GM19043 (cell line): ENCODE results near the gene AKT3.

ENCODE experiments used
- ATAC-seq: cut with Tn5 transposase; IDR thresholded peaks from one replicate; pipeline ENCODE4 v1.9.1; 2021; ENCODE audit warnings: low read depth; ENCODE audit not compliant: unreplicated experiment

The AKT3 gene

DNA sequence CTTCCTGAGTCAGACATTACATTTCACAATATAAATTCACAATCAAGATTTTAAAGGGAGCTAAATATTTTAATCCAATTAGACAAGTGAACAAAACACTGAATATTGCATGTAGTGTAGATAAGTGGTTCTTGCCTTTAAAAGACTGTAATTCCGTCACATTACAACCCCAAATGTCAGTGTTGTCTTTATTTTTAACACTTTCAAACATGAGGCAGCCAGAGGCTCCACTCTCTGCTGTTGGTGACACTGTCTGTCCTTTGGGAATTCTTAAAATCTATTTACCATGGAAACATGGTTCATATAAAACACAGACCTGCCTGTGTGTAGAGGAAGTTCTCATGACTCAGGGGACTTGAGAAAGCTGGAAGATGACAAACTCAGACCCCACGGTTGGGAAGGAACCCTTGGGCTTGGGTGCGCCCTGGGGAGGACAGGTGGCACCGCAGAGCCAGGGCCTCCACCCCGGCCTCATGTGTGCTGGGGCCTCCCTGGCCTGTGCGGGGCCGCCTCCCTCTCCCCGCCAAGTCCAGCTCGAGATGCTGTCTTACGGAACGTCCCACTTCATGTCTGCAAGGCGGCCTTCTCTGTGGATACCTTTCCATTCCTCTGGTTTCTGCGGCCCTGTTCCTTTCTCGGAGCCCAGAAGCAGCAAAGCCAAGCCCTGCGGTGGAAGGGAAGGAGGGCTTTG is 355.2 kb downstream of the AKT3 start:
- no peak for ATAC-seq

DNA sequence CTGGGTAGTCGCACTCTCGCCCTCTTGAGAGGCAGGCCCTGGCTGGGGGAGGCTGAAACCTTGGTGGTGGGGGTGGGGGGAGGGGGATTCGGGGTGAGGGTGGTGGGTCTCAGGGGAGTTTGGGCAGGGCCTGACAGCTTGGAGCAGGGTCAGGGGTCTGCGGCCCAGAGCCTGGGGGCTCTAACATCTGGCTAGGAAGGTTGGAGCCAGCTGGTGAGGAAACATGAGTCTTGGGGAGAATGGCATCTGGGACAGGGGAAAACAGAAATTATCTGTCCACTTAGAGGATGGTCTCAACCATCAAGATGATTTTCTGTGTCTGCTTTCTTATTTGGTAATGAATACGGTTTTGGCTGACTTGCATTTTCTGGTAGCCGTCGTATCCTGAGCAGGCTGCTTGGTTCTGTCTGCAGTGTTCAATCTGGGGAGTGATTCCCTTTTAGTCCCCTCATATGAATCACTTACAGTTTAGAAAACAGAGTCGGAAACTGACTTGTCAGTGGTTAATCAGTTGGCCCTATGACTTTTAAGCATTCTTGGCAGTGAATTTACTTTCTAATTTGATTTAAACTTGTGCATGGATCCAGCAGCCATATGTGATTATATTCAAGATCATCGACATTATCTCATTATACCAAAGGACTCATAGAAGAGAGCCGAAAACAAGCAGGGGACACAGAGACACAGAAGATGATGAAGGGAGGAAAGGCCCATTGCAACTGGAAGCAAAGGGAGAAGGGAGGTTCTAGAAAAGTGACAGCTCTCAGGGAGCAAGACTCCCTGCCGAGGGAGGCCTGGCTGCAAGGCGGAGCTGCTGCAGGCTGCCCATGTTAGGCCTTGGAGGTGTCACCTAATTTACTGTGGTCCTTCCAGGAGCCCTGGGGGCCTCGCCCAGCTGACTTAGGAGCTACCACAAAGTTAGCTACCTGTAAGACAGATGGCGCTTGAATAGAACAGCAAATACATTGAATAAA is 356.6 kb downstream of the AKT3 start:
- no peak for ATAC-seq

DNA sequence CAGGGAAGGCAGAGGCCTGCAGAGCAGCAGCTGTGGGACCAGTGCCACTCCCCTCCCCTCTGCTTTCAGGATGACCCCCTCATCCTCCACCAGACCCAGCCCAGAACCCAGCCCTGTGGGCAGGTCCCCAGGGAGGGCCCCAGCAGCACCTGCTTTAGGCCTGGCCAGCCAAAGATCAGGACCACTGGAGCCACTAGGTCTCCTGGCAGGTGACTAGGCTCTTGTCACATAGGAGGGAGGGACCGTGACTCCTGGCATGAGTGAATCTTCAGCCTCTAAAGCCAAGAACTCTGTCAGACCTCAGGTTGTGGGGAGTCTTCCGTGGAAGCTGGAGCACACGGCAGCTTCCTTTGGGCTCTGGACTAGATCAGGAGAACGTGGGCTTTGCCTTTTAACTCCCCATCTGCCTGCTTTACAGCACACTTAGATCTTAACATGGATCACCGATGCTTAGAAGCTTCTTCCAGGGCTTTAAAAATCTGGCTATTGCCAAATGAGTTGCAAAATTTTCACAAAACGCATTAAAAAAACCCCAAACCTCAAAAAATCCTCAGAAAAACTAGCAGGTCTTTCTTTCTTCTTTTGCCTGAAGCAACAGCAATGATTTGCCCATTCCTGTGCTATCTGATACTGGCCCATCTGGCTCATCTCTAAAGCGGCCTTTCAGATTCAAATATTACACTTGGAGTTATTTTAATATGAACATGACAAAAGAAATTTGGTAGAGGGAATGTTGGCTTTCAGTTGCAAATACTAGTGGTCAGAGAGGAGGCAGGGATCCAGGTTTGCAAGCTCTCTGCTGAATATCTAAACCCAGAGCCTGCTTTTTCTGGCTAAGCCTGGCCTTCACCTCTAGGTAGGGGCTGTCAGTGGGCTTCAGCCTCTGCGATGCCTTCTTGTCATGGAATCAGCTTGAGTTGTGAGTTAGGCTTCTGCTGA is 359.0 kb downstream of the AKT3 start:
- no peak for ATAC-seq

DNA sequence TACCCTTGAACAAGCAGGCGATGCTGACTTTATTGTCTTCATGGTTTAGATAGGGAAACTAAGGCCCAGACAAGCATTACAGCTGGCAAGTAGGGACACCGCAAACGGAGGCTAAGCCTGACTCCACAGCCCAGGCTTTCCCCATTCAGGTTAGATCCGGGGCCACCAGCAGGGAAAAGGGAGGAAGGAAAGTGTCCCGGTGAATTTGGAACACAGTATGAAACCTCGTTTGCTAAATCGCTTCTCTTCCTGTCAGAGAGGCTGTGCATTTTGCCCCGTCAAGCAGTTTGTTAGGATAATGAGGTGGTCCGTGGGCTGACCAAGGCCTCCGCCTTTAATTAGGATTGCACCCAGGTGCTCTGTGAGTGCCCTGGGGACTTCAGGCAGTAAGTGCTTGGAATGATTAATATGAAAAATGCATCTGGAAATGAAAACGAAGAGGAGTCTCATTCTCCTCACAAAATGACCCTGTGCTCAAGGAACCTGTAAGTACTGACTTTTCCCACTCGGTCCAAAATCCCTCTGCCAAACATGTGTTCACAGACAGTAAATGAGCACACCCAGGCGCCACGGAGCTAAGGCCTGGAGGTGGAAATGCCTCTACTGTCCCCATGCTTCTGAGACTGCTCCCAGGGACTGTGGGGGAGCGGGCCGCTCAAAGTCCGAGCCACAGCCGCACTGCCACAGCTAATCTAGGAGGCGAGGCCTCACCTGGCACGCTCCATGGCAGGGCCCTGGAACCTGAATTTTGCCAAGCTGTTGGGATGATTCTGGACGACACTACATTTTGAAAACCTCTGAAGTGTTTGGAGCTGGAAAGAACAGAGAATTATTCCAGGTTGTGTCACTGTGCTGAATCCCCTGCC is 360.1 kb downstream of the AKT3 start:
- no peak for ATAC-seq

DNA sequence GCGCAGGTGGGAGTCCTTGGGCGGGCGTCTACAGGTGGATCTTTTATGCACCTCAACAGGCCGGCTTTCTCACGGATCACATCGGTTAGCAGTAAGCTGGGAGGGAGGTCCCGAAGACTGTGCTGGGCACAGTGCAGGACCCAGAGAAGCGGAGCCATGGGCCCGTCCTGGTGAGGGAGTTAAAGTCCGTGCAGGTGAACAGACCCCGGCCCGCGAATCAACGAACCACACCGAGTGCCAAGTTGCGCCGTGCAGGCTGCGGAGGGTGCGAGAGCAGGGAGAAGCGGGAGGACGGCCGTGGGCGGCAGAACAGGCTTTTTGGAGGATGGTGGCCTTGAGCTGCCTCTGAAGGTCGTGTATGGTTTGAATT is 360.9 kb downstream of the AKT3 start:
- no peak for ATAC-seq

DNA sequence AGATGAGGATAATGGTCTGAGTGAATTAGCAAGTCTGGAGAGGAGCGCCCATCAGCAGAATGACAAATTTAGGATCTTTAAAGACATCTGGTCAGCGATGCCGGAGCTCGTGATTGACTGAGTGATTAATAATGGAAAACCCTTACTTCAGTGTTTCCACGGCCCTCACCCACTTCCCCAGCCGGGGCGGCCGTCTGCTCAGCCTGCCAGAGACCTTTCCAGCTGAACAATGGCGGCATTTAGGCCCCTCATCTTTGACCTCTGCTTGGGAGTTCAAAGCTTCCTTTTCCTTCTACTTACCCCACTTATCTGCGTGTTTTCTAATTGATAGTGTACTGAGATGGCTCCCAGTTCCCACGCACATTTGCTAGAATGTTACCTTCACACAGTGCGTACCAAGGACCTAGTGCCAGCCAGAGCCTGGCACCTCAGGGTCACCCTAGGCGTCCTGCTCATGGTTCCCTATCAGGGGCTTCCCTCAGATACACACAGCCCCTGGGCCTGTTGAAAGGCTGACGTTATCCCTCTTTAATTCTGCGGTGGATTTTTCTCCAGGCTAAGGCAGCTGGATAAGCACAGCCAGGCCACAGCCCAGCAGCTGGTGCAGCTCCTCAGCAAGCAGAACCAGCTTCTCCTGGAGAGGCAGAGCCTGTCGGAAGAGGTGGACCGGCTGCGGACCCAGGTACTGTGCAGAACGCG is 361.4 kb downstream of the AKT3 start:
- no peak for ATAC-seq

DNA sequence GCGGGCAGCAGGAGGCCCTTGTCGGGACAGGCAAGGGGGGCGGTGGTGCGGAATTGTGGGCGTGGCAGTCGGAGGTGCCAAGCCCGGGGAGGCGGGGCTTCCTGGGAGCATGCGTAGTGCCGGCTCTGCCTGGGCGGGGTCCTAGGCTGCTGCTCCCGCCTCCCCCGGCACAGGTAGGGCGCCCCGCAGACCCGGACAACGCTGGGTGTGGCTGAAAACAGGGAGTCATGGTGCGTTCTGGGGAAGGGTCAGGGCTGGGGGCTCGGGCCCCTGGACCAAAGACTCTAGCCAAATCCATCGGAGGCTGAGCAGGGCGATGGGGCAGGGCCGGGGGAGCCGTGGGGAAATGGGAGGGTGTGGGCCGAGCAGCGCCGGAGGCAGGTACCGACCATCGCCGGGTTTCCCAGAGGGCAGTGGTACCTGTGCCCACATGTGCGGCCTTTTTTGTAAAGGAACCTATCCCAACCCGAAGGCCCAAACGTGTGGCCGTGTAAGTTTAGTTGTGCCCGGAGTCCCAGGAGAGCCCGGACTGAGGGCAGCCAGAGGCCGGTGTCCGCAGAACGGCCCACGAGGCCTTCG is 362.3 kb downstream of the AKT3 start:
- ATAC-seq: no peak

DNA sequence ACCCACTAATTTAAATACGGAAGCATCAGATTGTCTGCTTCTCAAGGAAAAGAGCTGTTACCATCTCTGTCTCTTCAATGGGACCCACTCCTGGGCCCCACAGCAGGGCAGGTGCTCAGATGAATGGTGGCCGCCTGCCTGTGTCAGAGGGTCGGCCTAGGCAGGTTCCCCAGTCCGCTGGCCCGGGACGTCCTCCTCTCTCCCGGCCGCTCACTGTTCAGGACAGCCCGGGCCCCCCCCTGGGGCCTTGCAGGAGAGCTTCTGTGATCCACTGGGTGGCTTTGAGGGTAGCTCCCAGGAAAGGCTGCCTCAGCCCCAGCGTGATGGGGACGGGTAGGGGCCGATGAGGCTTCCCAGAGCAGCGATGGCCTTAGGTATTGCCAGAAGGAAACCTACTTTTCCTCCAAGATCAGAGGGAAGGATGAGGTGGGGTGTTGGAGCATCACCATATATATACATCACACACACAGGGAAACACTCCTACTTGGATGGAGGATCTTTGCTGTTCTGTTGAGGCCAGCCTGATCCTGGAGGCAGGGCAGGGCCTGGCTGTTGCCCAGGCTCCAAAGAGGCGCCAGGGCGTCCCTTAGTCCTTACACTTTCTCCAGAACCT is 362.9 kb downstream of the AKT3 start:
- ATAC-seq: no peak

DNA sequence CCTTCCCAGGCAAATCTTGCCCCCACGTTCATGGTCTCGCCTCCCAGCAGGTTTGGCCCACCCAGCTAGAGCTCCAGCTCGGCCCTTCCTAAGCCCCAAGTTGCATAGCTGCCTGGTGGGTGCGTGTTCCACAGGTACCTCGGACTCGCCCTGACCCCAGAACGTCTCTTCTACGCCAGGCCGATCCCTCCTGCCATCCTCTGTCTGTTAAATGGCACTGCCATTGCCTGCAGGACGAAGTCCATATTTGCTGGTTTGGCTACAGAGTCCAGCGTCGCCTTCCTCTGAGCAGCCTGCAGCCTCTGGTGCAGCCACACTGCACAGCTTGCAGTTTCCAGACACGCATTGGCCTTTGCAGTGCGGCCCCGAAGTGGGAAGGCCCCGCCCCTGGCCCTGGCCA is 366.1 kb downstream of the AKT3 start:
- ATAC-seq: no peak

DNA sequence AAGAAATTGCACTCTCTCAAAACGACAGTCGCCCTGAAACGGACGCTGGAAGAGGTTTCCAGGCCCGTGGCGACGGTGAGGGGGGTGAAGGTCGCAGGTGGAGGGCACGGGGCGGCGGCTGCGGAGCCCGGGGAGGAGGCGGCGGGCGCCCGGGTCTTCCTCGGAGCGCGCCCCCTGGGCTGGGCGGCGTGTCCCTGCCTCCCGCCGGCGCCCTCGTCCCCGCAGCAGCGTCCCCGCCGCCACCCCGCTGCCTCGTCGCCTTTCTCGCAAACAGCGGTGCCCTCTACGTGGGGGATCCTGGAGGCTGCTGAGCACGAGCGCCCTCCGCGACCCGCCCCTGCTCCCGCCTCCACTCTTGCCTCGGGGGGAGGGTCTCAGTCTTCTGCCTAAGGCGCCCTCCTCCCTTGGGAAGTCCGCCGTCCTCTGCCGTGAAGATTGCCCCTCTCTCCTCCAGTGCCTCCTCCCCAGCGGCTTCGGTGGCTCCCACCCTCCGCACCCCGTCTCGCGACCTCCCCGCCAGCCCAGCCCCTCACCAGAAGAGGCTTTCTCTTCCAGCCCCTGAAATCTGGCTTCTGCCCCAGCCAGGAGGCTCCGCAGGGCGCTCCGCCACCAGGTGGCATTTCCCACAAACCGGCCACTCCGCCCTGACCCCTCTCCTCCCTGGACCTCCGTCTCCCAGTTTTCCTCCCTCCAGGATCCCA is 366.8 kb downstream of the AKT3 start:
- ATAC-seq: peak; percentile 43

DNA sequence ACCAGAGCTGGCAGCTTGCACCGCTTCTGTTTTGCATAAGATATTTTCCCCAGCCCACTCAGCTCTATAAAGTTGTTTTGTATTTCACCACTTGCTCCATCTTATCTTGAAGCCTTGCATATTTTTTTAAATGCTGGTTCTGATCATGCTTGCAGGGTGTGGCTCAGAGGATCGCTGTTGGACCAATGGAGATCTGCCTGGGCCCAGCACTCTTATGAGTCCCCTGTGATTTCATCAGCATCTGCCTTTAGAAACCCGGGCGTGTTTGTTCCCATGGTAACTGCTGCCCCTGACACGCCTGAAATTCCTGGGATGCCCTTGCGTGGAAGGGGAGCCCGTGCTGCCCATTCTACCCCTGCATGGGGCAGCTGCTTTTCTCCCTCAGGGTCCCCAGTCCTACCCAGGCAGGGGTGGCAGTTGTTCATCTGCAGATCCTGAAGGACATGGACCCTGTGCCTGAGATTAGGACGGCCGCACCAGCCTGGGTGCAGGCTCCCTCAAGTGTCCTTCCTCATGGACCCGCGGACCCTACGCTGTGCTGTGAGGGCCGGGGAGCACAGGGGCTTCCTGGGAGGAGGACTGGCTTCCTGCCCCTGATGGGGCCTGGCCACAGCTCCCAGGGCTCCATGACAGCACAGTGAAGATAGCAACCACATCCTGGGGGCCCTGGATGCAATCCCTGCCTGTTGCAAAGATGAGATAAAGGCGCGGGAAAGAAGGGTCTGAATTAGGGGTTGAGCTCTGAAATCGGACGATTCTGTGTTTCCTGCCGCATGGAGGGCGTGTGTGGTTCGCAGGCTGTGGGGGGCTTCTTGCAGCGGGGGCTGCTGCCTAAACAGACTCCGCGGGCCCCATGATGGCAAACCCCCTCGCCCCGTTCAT is 367.7 kb downstream of the AKT3 start:
- ATAC-seq: peak; percentile 34

DNA sequence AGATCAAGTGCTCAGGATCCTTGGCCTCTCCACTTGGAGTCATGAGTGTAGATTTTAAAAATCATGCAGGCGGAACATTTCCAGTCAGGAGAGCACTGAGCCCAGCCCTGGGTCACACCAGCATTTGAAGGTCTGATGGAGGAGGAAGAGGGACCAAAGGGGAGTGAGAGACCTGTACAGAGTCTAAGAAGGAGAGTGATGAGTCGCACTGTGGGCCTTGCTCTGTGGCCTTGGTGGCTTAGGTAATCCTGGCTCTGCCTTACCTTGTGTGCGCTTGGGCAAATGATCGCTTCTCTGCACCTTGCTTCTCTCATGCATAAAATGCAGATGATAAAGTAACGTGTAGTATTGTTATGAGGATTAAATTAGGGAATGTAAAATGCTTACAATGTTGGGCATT is 368.9 kb downstream of the AKT3 start:
- ATAC-seq: no peak

DNA sequence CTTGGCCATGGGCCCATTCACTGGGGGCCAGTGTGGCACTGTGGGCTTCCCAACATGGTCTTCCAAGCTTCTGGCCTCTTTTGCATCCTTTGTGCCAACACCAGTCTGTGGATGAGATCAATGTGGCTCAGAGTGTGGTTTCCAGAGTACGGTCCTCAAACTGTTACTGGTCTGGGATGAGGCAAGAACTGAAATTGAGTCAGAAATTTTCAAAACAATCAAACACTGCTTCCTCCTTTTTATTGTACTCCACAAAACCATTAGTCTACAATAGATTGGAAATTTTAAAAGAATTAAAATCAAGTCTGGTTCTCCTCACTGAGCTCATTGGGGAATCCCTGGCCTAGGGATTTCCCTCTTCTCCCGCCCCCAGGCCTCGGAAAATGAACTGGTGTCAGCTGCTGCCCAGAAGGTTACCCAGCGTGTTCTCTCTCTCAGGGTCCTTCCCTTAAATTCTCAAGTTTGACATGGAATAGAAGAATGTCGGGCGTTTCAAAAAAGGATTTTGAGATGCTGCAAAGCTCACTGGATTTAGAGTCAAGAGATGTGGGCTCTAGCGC is 372.2 kb downstream of the AKT3 start:
- ATAC-seq: no peak

DNA sequence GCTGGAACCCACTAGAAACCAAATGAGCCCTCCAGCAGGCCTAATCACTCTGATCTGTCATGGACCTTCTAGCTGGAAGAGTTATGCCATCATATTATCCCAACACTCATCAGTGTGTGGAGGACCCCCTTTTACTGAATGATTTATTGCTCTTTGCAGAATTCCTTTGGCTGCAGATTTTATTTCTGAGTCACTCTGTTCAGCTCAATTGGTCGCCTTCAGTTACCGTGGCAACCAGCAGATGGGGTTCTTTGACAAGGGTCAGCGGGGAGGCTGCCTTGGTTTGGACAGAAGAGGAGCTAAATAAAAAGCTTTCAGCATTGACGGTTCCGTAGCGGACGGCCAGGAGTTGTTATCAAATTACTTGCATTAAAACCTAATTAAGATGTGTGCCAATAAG is 374.1 kb downstream of the AKT3 start:
- ATAC-seq: no peak

DNA sequence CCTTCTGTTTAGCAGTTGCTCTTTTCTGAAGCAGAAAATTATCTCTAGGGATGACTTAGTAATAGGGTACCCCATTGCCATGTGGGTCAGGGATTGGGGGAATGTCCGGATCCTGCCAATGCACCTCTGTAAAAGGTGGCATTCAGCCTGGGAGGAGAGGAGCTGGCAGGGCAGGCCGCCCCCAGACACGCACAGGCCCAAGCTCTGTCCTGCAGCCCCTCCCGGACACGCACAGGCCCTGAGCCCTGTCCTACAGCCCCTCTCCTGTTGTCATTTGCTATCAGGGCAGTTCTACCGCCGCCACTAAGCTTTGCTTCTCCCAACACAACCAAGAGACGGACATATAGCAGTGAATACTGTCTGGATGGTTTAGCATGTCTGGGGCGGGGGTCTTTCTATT is 375.1 kb downstream of the AKT3 start:
- ATAC-seq: no peak

DNA sequence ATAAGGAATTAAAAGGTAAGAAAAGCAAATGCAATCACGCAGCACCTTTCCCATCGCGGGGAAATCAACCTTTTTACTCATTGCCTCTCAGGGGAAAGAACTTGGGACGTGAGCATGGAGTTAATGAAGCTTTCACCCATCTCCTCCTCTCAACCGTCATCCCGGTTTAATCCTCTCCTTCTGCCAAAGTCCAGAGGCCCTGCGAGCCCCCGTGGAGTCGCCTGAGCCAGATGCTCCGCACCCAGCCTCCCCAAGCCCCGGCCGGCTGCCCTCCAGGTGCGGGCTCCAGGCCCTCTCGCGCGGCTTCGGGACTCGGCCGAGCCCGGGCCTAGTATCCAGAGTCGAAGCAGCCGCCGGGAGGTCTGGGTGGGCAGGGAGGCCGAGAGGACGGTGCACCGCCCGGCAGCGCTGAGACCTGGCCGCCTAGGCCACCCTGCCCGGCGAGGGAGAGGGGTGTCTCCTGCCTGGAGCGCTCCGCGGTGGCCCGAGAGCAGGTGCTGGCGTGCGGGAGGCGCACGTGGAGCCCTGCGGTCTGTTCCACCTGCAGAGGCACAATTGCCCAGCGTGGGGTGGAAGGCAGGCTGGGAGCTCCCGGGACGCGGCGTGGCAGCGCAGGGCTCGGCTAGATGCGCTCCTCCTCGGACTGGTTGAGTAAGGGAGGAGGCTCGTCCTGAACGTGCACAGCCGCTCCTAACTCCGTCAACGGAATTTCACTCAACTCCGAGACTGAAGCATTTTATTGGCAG is 375.7 kb downstream of the AKT3 start:
- ATAC-seq: no peak
